Naive thymus-derived CD4-positive, alpha-beta T cell (primary cell): Measurements from ENCODE around the gene PFN3. TPM values are rescaled to one million over a fixed set of nuclear protein-coding genes. Genes with fewer than 3 reads are reported as not detected.
A peak's percentile ranks its signal among the peaks of the same experiment; 100 is the strongest.
"Not testable (repeated sequence)": the region's sequence is repeated elsewhere in the genome, so short reads cannot be mapped to it uniquely, and the experiment has no call there.

Experiments
- ATAC-seq: fragments of 150-1000 bp; cut with Tn5 transposase; 2 replicates; pipeline ENCODE4 v1.10.0; 2021; ENCODE audit warnings: mild to moderate bottlenecking, moderate library complexity
- CTCF ChIA-PET: fragments of 350-600 bp; sonication (Branson Sonifier 250); formaldehyde crosslinking; loops from one replicate; lab custom pipeline; 2021; ENCODE audit warnings: antibody characterized with exemption; lab: Charles Lee
- POLR2A ChIA-PET: fragments of 350-600 bp; sonication (Branson Sonifier 250); formaldehyde crosslinking; loops from one replicate; lab custom pipeline; 2021; ENCODE audit warnings: antibody characterized with exemption, inconsistent platforms; lab: Charles Lee
- DNase-seq, 9 donors: peaks; one replicate each; pipeline versions ENCODE4 v3.0.0 to v3.0.0-alpha.2; 2020 to 2022; ENCODE audit warnings: mixed read lengths in 1 of 9
- H3K27ac ChIP-seq: one replicate; pipeline ENCODE4 v1.7.0; 2013; ENCODE audit warnings: mild to moderate bottlenecking, low read depth, low read length, moderate library complexity
- H3K27me3 ChIP-seq, 2 donors: one replicate each; pipeline ENCODE4 v1.7.0; 2013; ENCODE audit warnings: low read length in 2 of 2, mild to moderate bottlenecking in 2 of 2, moderate library complexity in 2 of 2; ENCODE audit not compliant: control insufficient read depth in 2 of 2, insufficient read depth in 2 of 2
- H3K36me3 ChIP-seq, 3 experiments: 1 replicate in 2 of 3; 2 replicates in 1 of 3; pipeline ENCODE4 v1.7.0; 2013; ENCODE audit warnings: low read length in 3 of 3, mild to moderate bottlenecking in 3 of 3, moderate library complexity in 1 of 3; ENCODE audit not compliant: insufficient read depth in 3 of 3, control insufficient read depth in 2 of 3
- H3K4me1 ChIP-seq, 2 donors: one replicate each; pipeline ENCODE4 v1.7.0; 2013; ENCODE audit warnings: low read length in 2 of 2, mild to moderate bottlenecking in 2 of 2, moderate library complexity in 1 of 2; ENCODE audit not compliant: control insufficient read depth in 2 of 2, insufficient read depth in 2 of 2
- H3K4me3 ChIP-seq: 2 replicates; pipeline ENCODE4 v1.7.0; 2013; ENCODE audit warnings: mild to moderate bottlenecking, low read length
- H3K9me3 ChIP-seq, 3 experiments: 1 replicate in 2 of 3; 2 replicates in 1 of 3; pipeline ENCODE4 v1.7.0; 2013; ENCODE audit warnings: low read length in 3 of 3; ENCODE audit not compliant: control insufficient read depth in 2 of 3
- H3K27ac Mint-ChIP-seq, 9 donors: one replicate each; pipeline ENCODE4 v1.8.0; 2020 to 2022; ENCODE audit warnings: mixed read lengths in 9 of 9, mild to moderate bottlenecking in 8 of 9, moderate library complexity in 5 of 9, inconsistent platforms in 2 of 9
- H3K27me3 Mint-ChIP-seq, 5 donors: one replicate each; pipeline ENCODE4 v1.8.0; 2021 to 2022; ENCODE audit warnings: mixed read lengths in 5 of 5, mild to moderate bottlenecking in 1 of 5
- H3K36me3 Mint-ChIP-seq, 5 donors: one replicate each; pipeline ENCODE4 v1.8.0; 2020 to 2022; ENCODE audit warnings: mixed read lengths in 5 of 5, mild to moderate bottlenecking in 3 of 5, inconsistent platforms in 1 of 5
- H3K4me1 Mint-ChIP-seq, 7 donors: one replicate each; pipeline ENCODE4 v1.8.0; 2020 to 2022; ENCODE audit warnings: mixed read lengths in 7 of 7, mild to moderate bottlenecking in 3 of 7, inconsistent platforms in 1 of 7
- H3K4me3 Mint-ChIP-seq, 10 donors: one replicate each; pipeline ENCODE4 v1.8.0; 2020 to 2022; ENCODE audit warnings: mild to moderate bottlenecking in 10 of 10, mixed read lengths in 10 of 10, moderate library complexity in 6 of 10, inconsistent platforms in 2 of 10
- H3K9me3 Mint-ChIP-seq, 11 donors: one replicate each; pipeline ENCODE4 v1.8.0; 2020 to 2022; ENCODE audit warnings: mixed read lengths in 11 of 11, mild to moderate bottlenecking in 4 of 11, inconsistent platforms in 1 of 11, moderate library complexity in 1 of 11
- intact Hi-C, 2 donors: fragments of 100-400 bp; cut with micrococcal nuclease; formaldehyde crosslinking; loops; one replicate each; pipeline ENCODE4 v1.15.1; 2023
- polyA plus RNA-seq, 2 donors: library from polyadenylated mRNA; unstranded; fragments of 300-500 nt; fragmentation: Illumina TruSeq; gene quantifications; one replicate each; pipeline ENCODE4 v1.2.3, GENCODE V29; 2021
- total RNA-seq, 6 experiments: library from RNA in 5 of 6; stranded (reverse) in 5 of 6; gene quantifications; 1 replicate in 5 of 6; 2 replicates in 1 of 6; pipeline ENCODE4 v1.2.3 and lab custom pipeline; 2021 to 2026

The PFN3 gene
- total and polyA plus RNA-seq, 7 experiments from 2014 or later, result not detected

- intact Hi-C loops, result loop anchor here (1.0 to 2.0 kb wide), 5 partner anchors 9 to 65 kb away; partner anchors contain the start of genes GRK6 (in 2 of the 2) and LMAN2 (in 1 of the 2)
- Mint-ChIP-seq H3K27me3 (no peaks in the 10 kb centered on the region), H3K4me1 (peaks cover 52 to 90% (median 75%) of the 10 kb centered on the region in 7 donors), H3K9me3 (peaks cover 0 to 5% (median 0%) of the 10 kb centered on the region in 11 donors), H3K36me3 (peaks cover 0 to 34% (median 9%) of the 10 kb centered on the region in 5 donors), H3K4me3 (peak overlapping the region; percentile 83 to 97 (median 90)), H3K27ac (peak overlapping the region; percentile 82 to 94 (median 91))
- ATAC-seq (peak; percentile 21), DNase-seq (no peak)
- H3K27ac ChIP-seq, result peak overlapping the region; percentile 88
- no peaks in the 10 kb centered on the region for H3K27me3 ChIP-seq
- ChIA-PET CTCF (interaction anchor here (0.6 to 4.8 kb wide), 6 partner anchors 9 to 109 kb away, joined by 4 to 25 read pairs (median 7); no protein-coding TSS in a partner anchor), POLR2A (interaction anchor here (0.7 to 8.7 kb wide), 6 partner anchors 9 to 136 kb away, joined by 3 to 123 read pairs (median 4); partner anchors contain the start of genes LMAN2, PDLIM7 and PRR7)
- peak overlapping the region; percentile 61 for H3K4me3 ChIP-seq
- peaks cover 4 to 29% (median 9%) of the 10 kb centered on the region in 3 experiments for H3K36me3 ChIP-seq
- no peaks in the 10 kb centered on the region for H3K9me3 ChIP-seq
- H3K4me1 ChIP-seq, result peaks cover 63 to 70% of the 10 kb centered on the region in 2 donors
Measured at GRCh38 chr5:177361418-177362291, 38.8 kb downstream of the PFN3 start.

DNA sequence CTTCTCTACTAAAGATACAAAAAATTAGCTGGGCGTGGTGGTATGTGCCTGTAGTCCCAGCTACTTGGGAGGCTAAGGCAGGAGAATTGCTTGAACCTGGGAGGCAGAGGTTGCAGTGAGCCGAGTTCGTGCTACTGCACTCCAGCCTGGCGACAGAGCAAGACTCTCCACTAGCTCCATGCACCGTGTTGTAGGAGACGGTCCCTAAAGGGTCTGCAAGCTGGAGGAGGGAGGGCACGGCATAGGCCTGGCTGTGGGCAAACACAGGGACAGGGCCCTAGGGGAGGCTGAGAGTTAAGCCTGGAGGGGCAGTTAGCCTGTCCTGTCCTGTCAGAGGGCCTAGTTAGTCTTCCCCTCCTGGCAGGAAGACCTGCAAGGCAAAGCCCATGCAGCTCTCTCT is 39.7 kb downstream of the PFN3 start:
- ATAC-seq, intact Hi-C loops, H3K9me3 Mint-ChIP-seq, H3K27me3 ChIP-seq, H3K9me3 ChIP-seq, DNase-seq, H3K27me3 Mint-ChIP-seq, H3K4me3 ChIP-seq: not testable (repeated sequence)
- H3K36me3 Mint-ChIP-seq, result peaks cover 0 to 31% (median 5%) of the 10 kb centered on the region in 5 donors
- ChIA-PET CTCF (interaction anchor here (0.9 to 4.8 kb wide), 6 partner anchors 10 to 51 kb away, joined by 4 to 25 read pairs (median 7); no protein-coding TSS in a partner anchor), POLR2A (interaction anchor here (0.8 to 8.7 kb wide), 6 partner anchors 9 to 85 kb away, joined by 3 to 123 read pairs (median 4); partner anchors contain the start of genes LMAN2 and PRR7)
- H3K4me1 Mint-ChIP-seq, result peaks cover 61 to 92% (median 82%) of the 10 kb centered on the region in 7 donors
- H3K4me3 Mint-ChIP-seq, result peak overlapping the region in 8 of 10 donors; percentile 52 to 97 (median 92)
- Histone ChIP-seq H3K4me1 (peaks cover 65 to 77% of the 10 kb centered on the region in 2 donors), H3K27ac (peak overlapping the region; percentile 88), H3K36me3 (peaks cover 0 to 20% (median 3%) of the 10 kb centered on the region in 3 experiments)
- peak overlapping the region in 6 of 9 donors; percentile 20 to 94 (median 90) for H3K27ac Mint-ChIP-seq

GRCh38 chr5:177359860-177360259 is 40.6 kb downstream of the PFN3 start:
- Histone ChIP-seq H3K27ac (peak overlapping the region; percentile 87), H3K36me3 (peaks cover 0 to 15% (median 0%) of the 10 kb centered on the region in 3 experiments), H3K9me3 (no peaks in the 10 kb centered on the region), H3K4me3 (no peak overlapping the region), H3K4me1 (peaks cover 64 to 72% of the 10 kb centered on the region in 2 donors), H3K27me3 (no peaks in the 10 kb centered on the region)
- POLR2A ChIA-PET, result interaction anchor here (1.3 to 8.7 kb wide), 3 partner anchors 8 to 19 kb away, joined by 3 to 123 read pairs (median 28); partner anchors contain the start of gene LMAN2
- H3K9me3 Mint-ChIP-seq, result peaks cover 0 to 8% (median 0%) of the 10 kb centered on the region in 11 donors
- H3K4me3 Mint-ChIP-seq, result peak overlapping the region; percentile 83 to 97 (median 92)
- H3K4me1 Mint-ChIP-seq, result peaks cover 65 to 92% (median 86%) of the 10 kb centered on the region in 7 donors
- intact Hi-C loops, result loop anchor here in 1 of 2 donors (5.0 kb wide), 1 partner anchor 232 kb away; the partner anchor contains the start of gene TMED9
- CTCF ChIA-PET, result interaction anchor here (1.3 to 4.8 kb wide), 5 partner anchors 9 to 42 kb away, joined by 3 to 25 read pairs (median 8); no protein-coding TSS in a partner anchor
- peaks cover 0 to 35% (median 5%) of the 10 kb centered on the region in 5 donors for H3K36me3 Mint-ChIP-seq
- H3K27me3 Mint-ChIP-seq, result no peaks in the 10 kb centered on the region
- ATAC-seq (no peak), DNase-seq (no peak)
- H3K27ac Mint-ChIP-seq, result peak overlapping the region in 8 of 9 donors; percentile 80 to 98 (median 93)

DNA sequence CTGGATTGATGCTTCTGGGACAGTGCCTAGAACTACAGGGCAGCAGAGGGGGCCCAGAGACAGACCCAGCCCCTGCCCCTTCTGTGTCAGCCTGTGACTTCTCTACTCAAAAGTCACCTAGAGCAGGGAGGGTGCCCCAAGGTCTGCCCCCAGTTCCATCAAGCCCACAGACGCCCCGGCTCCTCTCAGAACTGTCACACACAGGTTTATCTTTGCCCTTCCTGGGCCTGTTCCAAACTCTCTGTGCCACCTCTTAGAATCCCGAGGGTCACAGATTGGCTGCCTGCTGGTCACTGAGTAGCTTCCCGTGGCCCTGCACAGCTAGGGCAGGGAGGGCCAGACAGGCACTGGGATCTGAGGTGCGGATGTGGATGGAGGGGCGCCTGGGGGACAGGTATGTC is 41.0 kb downstream of the PFN3 start:
- DNase-seq (no peak), ATAC-seq (no peak)
- Histone ChIP-seq H3K27me3 (no peaks in the 10 kb centered on the region), H3K4me3 (peak overlapping the region; percentile 70), H3K27ac (peak overlapping the region; percentile 87), H3K36me3 (peaks cover 0 to 11% (median 0%) of the 10 kb centered on the region in 3 experiments), H3K9me3 (no peaks in the 10 kb centered on the region), H3K4me1 (peaks cover 60 to 68% of the 10 kb centered on the region in 2 donors)
- Mint-ChIP-seq H3K27me3 (no peaks in the 10 kb centered on the region), H3K4me3 (peak overlapping the region; percentile 83 to 97 (median 92)), H3K27ac (peak overlapping the region; percentile 80 to 98 (median 93)), H3K4me1 (peaks cover 66 to 92% (median 86%) of the 10 kb centered on the region in 7 donors), H3K9me3 (peaks cover 0 to 12% (median 0%) of the 10 kb centered on the region in 11 donors), H3K36me3 (peaks cover 0 to 38% (median 5%) of the 10 kb centered on the region in 5 donors)
- intact Hi-C loops, result loop anchor here in 1 of 2 donors (5.0 kb wide), 1 partner anchor 233 kb away; the partner anchor contains the start of gene TMED9
- POLR2A ChIA-PET, result interaction anchor here (1.1 to 8.7 kb wide), 6 partner anchors 7 to 56 kb away, joined by 3 to 123 read pairs (median 5); partner anchors contain the start of genes LMAN2, PRELID1 and RAB24
- CTCF ChIA-PET, result interaction anchor here (1.1 to 4.8 kb wide), 7 partner anchors 8 to 44 kb away, joined by 3 to 25 read pairs (median 8); no protein-coding TSS in a partner anchor

GRCh38 chr5:177358370-177358819 is 42.1 kb downstream of the PFN3 start:
- ChIA-PET CTCF (interaction anchor here (0.6 to 4.8 kb wide), 10 partner anchors 9 to 705 kb away, joined by 3 to 25 read pairs (median 4); no protein-coding TSS in a partner anchor), POLR2A (interaction anchor here (0.9 to 8.7 kb wide), 7 partner anchors 9 to 93 kb away, joined by 3 to 123 read pairs (median 3); partner anchors contain the start of genes PRELID1 and RAB24)
- H3K27ac Mint-ChIP-seq, result peak overlapping the region; percentile 80 to 98 (median 93)
- H3K36me3 Mint-ChIP-seq, result peaks cover 0 to 35% (median 5%) of the 10 kb centered on the region in 5 donors
- Histone ChIP-seq H3K27ac (peak overlapping the region; percentile 87), H3K27me3 (no peaks in the 10 kb centered on the region), H3K36me3 (peaks cover 0 to 9% (median 0%) of the 10 kb centered on the region in 3 experiments), H3K9me3 (no peaks in the 10 kb centered on the region), H3K4me1 (peaks cover 49 to 58% of the 10 kb centered on the region in 2 donors), H3K4me3 (peak overlapping the region; percentile 70)
- H3K4me1 Mint-ChIP-seq, result peaks cover 67 to 86% (median 77%) of the 10 kb centered on the region in 7 donors
- no peaks in the 10 kb centered on the region for H3K27me3 Mint-ChIP-seq
- DNase-seq, result no peak
- intact Hi-C loops, result loop anchor here in 1 of 2 donors (5.0 kb wide), 1 partner anchor 234 kb away; the partner anchor contains the start of gene TMED9
- H3K4me3 Mint-ChIP-seq, result peak overlapping the region; percentile 83 to 97 (median 92)
- peaks cover 0 to 14% (median 0%) of the 10 kb centered on the region in 11 donors for H3K9me3 Mint-ChIP-seq
- ATAC-seq, result no peak
